ENCODE data around the gene TMED6. TPM values are rescaled to one million over a fixed set of nuclear protein-coding genes. Genes with fewer than 3 reads are reported as not detected.
"Not testable (repeated sequence)": the region's sequence is repeated elsewhere in the genome, so short reads cannot be mapped to it uniquely, and the experiment has no call there.

The TMED6 gene
- total RNA-seq, 2 donors from 2014 or later: not detected

DNA sequence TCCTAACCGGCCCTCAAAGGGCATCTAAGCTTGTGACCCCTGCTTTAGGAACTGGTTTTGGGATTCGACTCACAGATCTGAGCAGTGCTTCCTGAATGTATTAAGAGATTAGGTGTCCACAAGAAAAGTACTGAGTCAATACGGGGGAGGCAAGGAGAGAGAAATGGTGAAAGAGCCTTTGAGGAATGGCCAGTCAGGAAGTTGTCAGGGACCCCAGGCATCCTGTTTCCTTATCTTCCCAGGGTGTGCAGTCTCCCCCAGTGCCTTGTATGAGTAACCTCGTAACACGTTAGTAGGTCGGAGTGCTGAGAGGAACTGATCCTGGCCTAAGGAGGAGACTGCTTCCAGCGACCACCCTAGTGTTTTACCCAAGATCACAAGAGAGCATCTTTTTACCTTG is 16.4 kb upstream of the TMED6 start:
- Histone ChIP-seq H3K36me3 (peaks cover 86% of the 10 kb centered on the region), H3K27ac (no peak overlapping the region), H3K9me3 (no peaks in the 10 kb centered on the region), H3K4me3 (no peak overlapping the region), H3K27me3 (no peaks in the 10 kb centered on the region), H3K4me1 (no peaks in the 10 kb centered on the region)
- TF ChIP-seq, protein P1, sequence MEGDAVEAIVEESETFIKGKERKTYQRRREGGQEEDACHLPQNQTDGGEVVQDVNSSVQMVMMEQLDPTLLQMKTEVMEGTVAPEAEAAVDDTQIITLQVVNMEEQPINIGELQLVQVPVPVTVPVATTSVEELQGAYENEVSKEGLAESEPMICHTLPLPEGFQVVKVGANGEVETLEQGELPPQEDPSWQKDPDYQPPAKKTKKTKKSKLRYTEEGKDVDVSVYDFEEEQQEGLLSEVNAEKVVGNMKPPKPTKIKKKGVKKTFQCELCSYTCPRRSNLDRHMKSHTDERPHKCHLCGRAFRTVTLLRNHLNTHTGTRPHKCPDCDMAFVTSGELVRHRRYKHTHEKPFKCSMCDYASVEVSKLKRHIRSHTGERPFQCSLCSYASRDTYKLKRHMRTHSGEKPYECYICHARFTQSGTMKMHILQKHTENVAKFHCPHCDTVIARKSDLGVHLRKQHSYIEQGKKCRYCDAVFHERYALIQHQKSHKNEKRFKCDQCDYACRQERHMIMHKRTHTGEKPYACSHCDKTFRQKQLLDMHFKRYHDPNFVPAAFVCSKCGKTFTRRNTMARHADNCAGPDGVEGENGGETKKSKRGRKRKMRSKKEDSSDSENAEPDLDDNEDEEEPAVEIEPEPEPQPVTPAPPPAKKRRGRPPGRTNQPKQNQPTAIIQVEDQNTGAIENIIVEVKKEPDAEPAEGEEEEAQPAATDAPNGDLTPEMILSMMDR (IDR thresholded peaks at IDR 0.05): no peak
- DNase-seq (ENCODE audit: low spot score): no peak

DNA sequence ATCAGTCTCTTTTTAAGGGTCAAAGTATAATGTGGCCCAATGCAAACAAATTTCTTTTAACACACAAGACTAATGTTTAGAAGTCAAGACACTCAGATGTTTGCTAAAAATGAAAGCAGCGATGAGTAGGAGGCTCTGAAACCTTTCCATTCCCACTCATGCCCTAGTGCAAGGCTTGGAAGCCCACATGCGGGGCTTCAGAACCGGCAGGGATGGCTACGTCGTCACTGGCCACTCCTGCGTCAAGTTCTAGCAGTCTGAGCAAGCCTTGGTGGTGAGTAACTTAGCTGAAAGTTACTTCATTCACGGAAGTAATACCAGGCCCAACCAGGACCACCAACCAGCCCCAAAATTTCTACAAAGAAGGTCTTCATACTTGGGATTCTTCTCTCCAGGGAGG is 14.8 kb upstream of the TMED6 start:
- no peak for DNase-seq (ENCODE audit: low spot score)
- Histone ChIP-seq H3K27me3 (no peaks in the 10 kb centered on the region), H3K4me1 (no peaks in the 10 kb centered on the region), H3K4me3 (no peak overlapping the region), H3K27ac (no peak overlapping the region), H3K9me3 (no peaks in the 10 kb centered on the region), H3K36me3 (peaks cover 75% of the 10 kb centered on the region)
- TF ChIP-seq, protein P1 (IDR thresholded peaks at IDR 0.05): no peak

DNA sequence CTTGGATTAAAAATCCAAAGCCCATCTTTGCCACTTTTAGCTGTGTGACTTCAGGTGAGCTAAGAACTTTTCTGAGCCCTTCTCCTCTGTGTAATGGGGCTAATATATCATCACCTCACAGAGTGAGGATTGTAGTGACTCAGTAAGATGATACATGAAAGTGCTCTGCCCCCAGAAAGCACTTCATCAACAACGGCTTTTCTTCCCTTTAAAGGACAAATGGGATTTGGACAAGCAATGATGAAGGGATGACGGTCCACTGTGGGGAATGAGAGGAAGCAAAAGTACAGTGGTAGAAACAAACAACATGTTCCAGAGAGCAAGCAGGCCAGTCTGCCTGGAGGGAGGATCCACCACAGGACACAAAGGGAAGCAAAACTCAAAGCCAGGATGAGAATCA is 14.3 kb upstream of the TMED6 start:
- no peaks in the 10 kb centered on the region for H3K27me3 ChIP-seq
- H3K4me3 ChIP-seq: no peak overlapping the region
- TF ChIP-seq, protein P1 (IDR thresholded peaks at IDR 0.05): no peak
- H3K36me3 ChIP-seq: peaks cover 75% of the 10 kb centered on the region
- H3K9me3 ChIP-seq: no peaks in the 10 kb centered on the region
- H3K27ac ChIP-seq: no peak overlapping the region
- DNase-seq (ENCODE audit: low spot score): no peak
- H3K4me1 ChIP-seq: no peaks in the 10 kb centered on the region

DNA sequence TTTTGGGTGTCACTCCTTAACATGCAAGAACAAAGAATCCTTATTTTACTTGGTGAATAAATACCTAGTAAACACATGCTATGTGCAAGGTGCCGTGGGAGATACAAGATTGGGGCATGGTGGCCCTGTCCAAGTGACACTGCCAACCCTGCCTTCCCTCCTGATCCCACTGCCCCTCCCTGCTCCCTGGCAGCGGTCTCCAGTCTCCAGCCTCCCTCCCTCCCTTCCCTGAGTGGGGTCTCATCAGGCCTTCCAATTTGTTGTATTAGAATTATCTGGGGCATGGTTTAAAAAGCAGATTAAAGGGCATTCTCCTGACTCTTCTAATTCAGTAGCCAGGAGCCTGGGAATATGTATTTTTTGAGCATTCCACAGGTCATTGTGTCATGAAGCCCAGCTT is 12.5 kb upstream of the TMED6 start:
- Histone ChIP-seq H3K4me3 (no peak overlapping the region), H3K9me3 (no peaks in the 10 kb centered on the region), H3K27ac (no peak overlapping the region), H3K27me3 (no peaks in the 10 kb centered on the region), H3K4me1 (no peaks in the 10 kb centered on the region), H3K36me3 (peaks cover 72% of the 10 kb centered on the region)
- DNase-seq (ENCODE audit: low spot score): no peak
- TF ChIP-seq, protein P1 (IDR thresholded peaks at IDR 0.05): no peak

DNA sequence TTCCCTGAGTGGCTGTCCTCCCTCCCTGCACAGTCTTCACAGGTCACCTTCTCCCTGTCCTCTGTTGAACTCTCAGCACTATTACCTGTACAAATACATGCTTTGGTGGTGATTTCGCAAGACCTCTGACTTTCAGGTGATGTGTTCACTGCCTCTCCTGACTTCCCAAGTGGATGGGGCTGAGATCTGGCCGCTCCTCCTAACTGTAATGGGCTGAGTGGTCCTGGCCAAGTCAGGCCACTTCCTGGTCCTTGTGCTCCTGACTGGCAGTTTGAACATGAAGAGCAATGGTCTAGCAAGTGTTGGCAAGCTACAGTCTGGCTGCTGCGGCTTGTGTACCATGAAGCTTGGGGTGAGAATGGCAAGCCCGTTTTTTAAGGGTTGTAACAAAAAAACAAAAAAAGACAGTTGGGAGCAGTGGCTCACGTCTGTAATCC is 11.7 kb upstream of the TMED6 start:
- peaks cover 64% of the 10 kb centered on the region for H3K36me3 ChIP-seq

DNA sequence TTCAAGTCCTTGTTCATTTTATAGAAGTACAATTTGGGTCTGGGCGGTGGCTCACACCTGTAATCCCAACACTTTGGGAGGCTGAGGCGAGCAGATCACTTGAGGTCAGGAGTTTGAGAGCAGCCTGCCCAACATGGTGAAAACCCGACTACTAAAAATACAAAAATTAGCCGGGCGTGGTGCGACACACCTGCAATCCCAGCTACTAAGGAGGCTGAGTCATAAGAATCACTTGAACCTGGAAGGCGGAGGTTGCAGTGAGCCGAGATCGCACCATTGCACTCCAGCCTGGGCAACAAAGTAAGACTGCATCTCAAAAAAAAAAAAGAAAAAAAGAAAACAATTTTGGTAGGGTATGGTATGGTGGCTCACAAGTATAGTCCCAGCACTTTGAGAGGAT is 8.5 kb upstream of the TMED6 start:
- not testable (repeated sequence) for DNase-seq (ENCODE audit: low spot score); H3K27me3 ChIP-seq; H3K4me3 ChIP-seq; H3K4me1 ChIP-seq; H3K27ac ChIP-seq; H3K9me3 ChIP-seq
- peaks cover 46% of the 10 kb centered on the region for H3K36me3 ChIP-seq

More for the DNA sequence above, 11.7 kb upstream of the TMED6 start:
- Histone ChIP-seq H3K27me3 (no peaks in the 10 kb centered on the region), H3K4me1 (no peaks in the 10 kb centered on the region), H3K27ac (no peak overlapping the region), H3K4me3 (no peak overlapping the region), H3K9me3 (no peaks in the 10 kb centered on the region)
- no peak for DNase-seq (ENCODE audit: low spot score)
- TF ChIP-seq, protein P1 (IDR thresholded peaks at IDR 0.05): no peak
